Keratinocyte (primary cell): ENCODE measurements around the gene ZNF445.

Experiments
- EZH2 ChIP-seq: IDR thresholded peaks from one replicate; pipeline ENCODE4 v1.6.1; 2012; ENCODE audit warnings: inconsistent platforms, mild to moderate bottlenecking, low read length, moderate library complexity
- TF ChIP-seq, protein P1 (sequence below), 3 experiments: IDR thresholded peaks in 1 of 3; conservative IDR thresholded peaks in 1 of 3; optimal IDR thresholded peaks in 1 of 3; 2 replicates in 2 of 3; 3 replicates in 1 of 3; pipeline versions ENCODE3 to v1.5.1; 2011; ENCODE audit warnings: low read length in 3 of 3, mild to moderate bottlenecking in 3 of 3, moderate library complexity in 2 of 3, control low read depth in 1 of 3, inconsistent platforms in 1 of 3; ENCODE audit not compliant: insufficient read depth in 2 of 3; ENCODE audit errors: extremely low read depth in 1 of 3

DNA sequence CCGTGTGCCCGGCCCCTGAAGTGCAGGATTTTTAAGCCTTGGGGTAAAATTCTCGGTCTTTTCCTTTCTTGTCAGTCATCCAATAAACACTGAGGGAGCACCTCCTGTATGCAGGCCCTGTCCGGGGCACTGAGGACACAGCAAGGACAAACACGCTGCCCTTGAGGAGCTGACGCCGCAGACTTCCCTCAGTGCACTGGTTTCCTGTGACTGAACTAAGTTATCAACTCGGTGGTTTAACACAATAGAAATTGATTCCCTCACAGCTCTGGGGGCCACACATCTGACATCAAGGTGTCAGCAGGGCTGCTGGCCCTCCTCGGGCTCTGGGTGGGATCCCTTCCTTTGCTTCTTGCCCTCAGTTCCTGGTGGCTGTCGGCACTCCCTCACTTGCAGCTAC lies 65.1 kb downstream of the ZNF445 start:
- TF ChIP-seq, protein P1, sequence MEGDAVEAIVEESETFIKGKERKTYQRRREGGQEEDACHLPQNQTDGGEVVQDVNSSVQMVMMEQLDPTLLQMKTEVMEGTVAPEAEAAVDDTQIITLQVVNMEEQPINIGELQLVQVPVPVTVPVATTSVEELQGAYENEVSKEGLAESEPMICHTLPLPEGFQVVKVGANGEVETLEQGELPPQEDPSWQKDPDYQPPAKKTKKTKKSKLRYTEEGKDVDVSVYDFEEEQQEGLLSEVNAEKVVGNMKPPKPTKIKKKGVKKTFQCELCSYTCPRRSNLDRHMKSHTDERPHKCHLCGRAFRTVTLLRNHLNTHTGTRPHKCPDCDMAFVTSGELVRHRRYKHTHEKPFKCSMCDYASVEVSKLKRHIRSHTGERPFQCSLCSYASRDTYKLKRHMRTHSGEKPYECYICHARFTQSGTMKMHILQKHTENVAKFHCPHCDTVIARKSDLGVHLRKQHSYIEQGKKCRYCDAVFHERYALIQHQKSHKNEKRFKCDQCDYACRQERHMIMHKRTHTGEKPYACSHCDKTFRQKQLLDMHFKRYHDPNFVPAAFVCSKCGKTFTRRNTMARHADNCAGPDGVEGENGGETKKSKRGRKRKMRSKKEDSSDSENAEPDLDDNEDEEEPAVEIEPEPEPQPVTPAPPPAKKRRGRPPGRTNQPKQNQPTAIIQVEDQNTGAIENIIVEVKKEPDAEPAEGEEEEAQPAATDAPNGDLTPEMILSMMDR (optimal IDR thresholded peaks at IDR 0.05 in 1 of 3, IDR thresholded peaks at IDR 0.05 in 1 of 3, conservative IDR thresholded peaks at IDR 0.05 in 1 of 3; ENCODE audit: extremely low read depth in 1 of 3, insufficient read depth in 2 of 3, low read length in 3 of 3) = no peak
- TF ChIP-seq EZH2 = no peak
